Vagina (tissue), 2 donors: ENCODE results near the gene UBE2F.

Source experiments
- POLR2A ChIP-seq, 2 donors: fragments of 450-650 bp; IDR thresholded peaks; one replicate each; pipeline ENCODE4 v1.6.1; 2017; ENCODE audit warnings: antibody characterized with exemption in 2 of 2, mild to moderate bottlenecking in 2 of 2, moderate library complexity in 2 of 2
- POLR2AphosphoS5 ChIP-seq, 2 donors: sonication (generic); formaldehyde crosslinking; IDR thresholded peaks; one replicate each; pipeline ENCODE4 v1.9.0; 2017; ENCODE audit warnings: antibody characterized with exemption in 2 of 2, mild to moderate bottlenecking in 2 of 2, low read depth in 1 of 2; ENCODE audit not compliant: insufficient read depth in 1 of 2
- TF ChIP-seq, protein P1 (sequence below), 3 experiments: fragments of 450-650 bp in 2 of 3; fragments of 200-600 bp in 1 of 3; sonication (generic) in 1 of 3; IDR thresholded peaks; one replicate each; pipeline ENCODE4 v1.5.1; 2017 to 2019; ENCODE audit warnings: antibody characterized with exemption in 3 of 3, mild to moderate bottlenecking in 2 of 3, moderate library complexity in 2 of 3

GRCh38 chr2:238053191-238053776, 86.5 kb downstream of the UBE2F start:
- TF ChIP-seq, protein P1, sequence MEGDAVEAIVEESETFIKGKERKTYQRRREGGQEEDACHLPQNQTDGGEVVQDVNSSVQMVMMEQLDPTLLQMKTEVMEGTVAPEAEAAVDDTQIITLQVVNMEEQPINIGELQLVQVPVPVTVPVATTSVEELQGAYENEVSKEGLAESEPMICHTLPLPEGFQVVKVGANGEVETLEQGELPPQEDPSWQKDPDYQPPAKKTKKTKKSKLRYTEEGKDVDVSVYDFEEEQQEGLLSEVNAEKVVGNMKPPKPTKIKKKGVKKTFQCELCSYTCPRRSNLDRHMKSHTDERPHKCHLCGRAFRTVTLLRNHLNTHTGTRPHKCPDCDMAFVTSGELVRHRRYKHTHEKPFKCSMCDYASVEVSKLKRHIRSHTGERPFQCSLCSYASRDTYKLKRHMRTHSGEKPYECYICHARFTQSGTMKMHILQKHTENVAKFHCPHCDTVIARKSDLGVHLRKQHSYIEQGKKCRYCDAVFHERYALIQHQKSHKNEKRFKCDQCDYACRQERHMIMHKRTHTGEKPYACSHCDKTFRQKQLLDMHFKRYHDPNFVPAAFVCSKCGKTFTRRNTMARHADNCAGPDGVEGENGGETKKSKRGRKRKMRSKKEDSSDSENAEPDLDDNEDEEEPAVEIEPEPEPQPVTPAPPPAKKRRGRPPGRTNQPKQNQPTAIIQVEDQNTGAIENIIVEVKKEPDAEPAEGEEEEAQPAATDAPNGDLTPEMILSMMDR (IDR thresholded peaks at IDR 0.05), result no peak
- TF ChIP-seq POLR2A (IDR thresholded peaks at IDR 0.05) (no peak), POLR2AphosphoS5 (IDR thresholded peaks at IDR 0.05; ENCODE audit: insufficient read depth in 1 of 2, low read depth in 1 of 2) (no peak)
